K562 (cell line): Measurements from ENCODE around the gene GPR42. TPM values are rescaled to one million over a fixed set of nuclear protein-coding genes. Genes with fewer than 3 reads are reported as not detected.
A peak's percentile ranks its signal among the peaks of the same experiment; 100 is the strongest.

Source experiments
- ATAC-seq: fragments of 200-7000 bp; cut with Tn5 transposase; 3 replicates; pipeline ENCODE4 v1.9.1; 2020; ENCODE audit warnings: moderate library complexity
- BruUV-seq: library from RNA; stranded (reverse); fragments of 400-500 nt; replicated peaks from 2 replicates; lab custom pipeline; 2021; lab: Mats Ljungman, UMichigan
- CTCF ChIA-PET: fragments of 300-600 bp; formaldehyde crosslinking; extraction: SDS; loops from one replicate; lab custom pipeline; 2021; ENCODE audit warnings: low intra/inter-chr PET ratio; lab: Yijun Ruan, JAX
- POLR2A ChIA-PET: fragments of 300-600, 350-650 bp; sonication (Branson Sonifier 250); formaldehyde crosslinking; extraction: SDS; loops from one replicate; lab custom pipeline; 2021; ENCODE audit warnings: antibody characterized with exemption, inconsistent platforms; lab: Yijun Ruan, JAX
- DNase-seq, 4 experiments: peaks; one replicate each; pipeline versions ENCODE4 v3.0.0 to v3.0.0-alpha.2; 2011 to 2018; ENCODE audit warnings: low spot score in 3 of 4, mixed read lengths in 3 of 4; ENCODE audit errors: extremely low read depth in 1 of 4
- FAIRE-seq: peaks from 2 replicates; lab custom pipeline; 2011; peaks lifted over from hg19 to GRCh38; lab: Jason Lieb, UNC
- H2AFZ ChIP-seq: 2 replicates; pipeline ENCODE4 v1.6.0; 2011; ENCODE audit warnings: low read depth, low read length, control low read depth, inconsistent platforms
- H3K27ac ChIP-seq: fragments of 200-600 bp; 3 replicates; pipeline ENCODE4 v1.8.0; 2011; ENCODE audit warnings: low read depth, mild to moderate bottlenecking, control low read depth, inconsistent platforms, low read length, moderate library complexity, mixed read lengths; ENCODE audit errors: extremely low read depth
- H3K27me3 ChIP-seq, 2 experiments: fragments of 300-600 bp in 1 of 2; 2 replicates in 1 of 2; 3 replicates in 1 of 2; pipeline versions ENCODE4 v1.6.0 to v1.8.0; 2011; ENCODE audit warnings: inconsistent platforms in 2 of 2, low read length in 2 of 2, mild to moderate bottlenecking in 1 of 2, mixed read lengths in 1 of 2, moderate library complexity in 1 of 2; ENCODE audit not compliant: control insufficient read depth in 2 of 2, insufficient read depth in 2 of 2
- H3K36me3 ChIP-seq: fragments of 300-600 bp; 3 replicates; pipeline ENCODE4 v1.8.0; 2011; ENCODE audit warnings: mild to moderate bottlenecking, low read length, inconsistent platforms; ENCODE audit not compliant: control insufficient read depth, insufficient read depth
- H3K4me1 ChIP-seq, 2 experiments: fragments of 200-600 bp in 1 of 2; replicated peaks in 1 of 2; 2 replicates in 1 of 2; 3 replicates in 1 of 2; pipeline versions ENCODE4 v1.5.1 to v1.8.0; 2011; ENCODE audit warnings: inconsistent platforms in 2 of 2, low read length in 2 of 2, mild to moderate bottlenecking in 1 of 2, mixed read lengths in 1 of 2, moderate library complexity in 1 of 2; ENCODE audit not compliant: control insufficient read depth in 2 of 2, insufficient read depth in 2 of 2
- H3K4me2 ChIP-seq: 2 replicates; pipeline ENCODE4 v1.6.1; 2011; ENCODE audit warnings: low read length, control low read depth, inconsistent platforms, mixed read lengths; ENCODE audit not compliant: insufficient read depth
- H3K4me3 ChIP-seq: fragments of 200-600 bp; sonication (generic), shearing (Covaris generic); 2 replicates; pipeline ENCODE4 v1.5.1; 2016; ENCODE audit warnings: control low read depth, inconsistent platforms
- H3K79me2 ChIP-seq: fragments of 200-600 bp; 3 replicates; pipeline ENCODE4 v1.8.0; 2011; ENCODE audit warnings: low read length, inconsistent platforms; ENCODE audit not compliant: control insufficient read depth, insufficient read depth
- H3K9ac ChIP-seq, 2 experiments: 2 replicates each; pipeline versions ENCODE4 v1.6.0 to v1.6.1; 2011; ENCODE audit warnings: low read depth in 2 of 2, low read length in 2 of 2, control low read depth in 1 of 2, inconsistent platforms in 1 of 2, mild to moderate bottlenecking in 1 of 2, mixed read lengths in 1 of 2; ENCODE audit not compliant: insufficient read depth in 1 of 2
- H3K9me1 ChIP-seq: one replicate; pipeline ENCODE4 v1.6.0; 2011; ENCODE audit warnings: inconsistent platforms, mild to moderate bottlenecking, low read length, moderate library complexity; ENCODE audit not compliant: control insufficient read depth, insufficient read depth
- H3K9me3 ChIP-seq: replicated peaks from 2 replicates; pipeline ENCODE4 v1.5.1; 2011; ENCODE audit warnings: low read depth, low read length, inconsistent platforms; ENCODE audit not compliant: control insufficient read depth, insufficient read depth
- H4K20me1 ChIP-seq: replicated peaks from 2 replicates; pipeline ENCODE4 v1.6.1; 2011; ENCODE audit warnings: low read length, inconsistent platforms, mixed read lengths; ENCODE audit not compliant: control insufficient read depth, insufficient read depth
- CEBPB ChIP-seq: fragments of 450-650 bp; IDR thresholded peaks from 2 replicates; pipeline ENCODE4 v1.6.1; 2016; ENCODE audit warnings: missing genetic modification characterization, missing compliant biosample characterization
- CREM ChIP-seq: IDR thresholded peaks from 2 replicates; pipeline ENCODE4 v1.6.1; 2014; ENCODE audit warnings: antibody characterized with exemption, low read depth
- EGR1 ChIP-seq: fragments of 450-650 bp; conservative IDR thresholded peaks from 2 replicates; pipeline ENCODE4 v1.6.1; 2017; ENCODE audit warnings: mild to moderate bottlenecking
- ELF4 ChIP-seq: fragments of 450-650 bp; formaldehyde crosslinking; IDR thresholded peaks from 2 replicates; pipeline ENCODE4 v1.4.0; 2022; ENCODE audit warnings: missing genetic modification characterization
- GATA2 ChIP-seq: sonication (generic); formaldehyde crosslinking; IDR thresholded peaks from 2 replicates; pipeline ENCODE4 v1.4.0; 2020; ENCODE audit warnings: mild to moderate bottlenecking, missing genetic modification reagents
- HDAC6 ChIP-seq: IDR thresholded peaks from 2 replicates; pipeline ENCODE4 v1.6.1; 2012; ENCODE audit warnings: low read depth, mild to moderate bottlenecking, control low read depth, inconsistent platforms, low read length, moderate library complexity
- MEF2D ChIP-seq: conservative IDR thresholded peaks from 2 replicates; pipeline ENCODE4 v1.6.1; 2016; ENCODE audit warnings: low read depth, missing genetic modification characterization, missing compliant biosample characterization
- NR4A1 ChIP-seq, 2 experiments: fragments of 250-450 bp in 1 of 2; fragments of 450-650 bp in 1 of 2; sonication (Bioruptor Pico) in 1 of 2; IDR thresholded peaks; 2 replicates each; pipeline versions ENCODE4 v1.4.0 to v1.6.1; 2016 to 2020; ENCODE audit warnings: mild to moderate bottlenecking in 2 of 2, missing compliant biosample characterization in 1 of 2, missing genetic modification characterization in 1 of 2, moderate library complexity in 1 of 2
- ZNF165 ChIP-seq: fragments of 250-450 bp; sonication (Bioruptor Pico); IDR thresholded peaks from 2 replicates; pipeline ENCODE4 v1.4.0; 2020; ENCODE audit warnings: borderline replicate concordance
- ZNF780A ChIP-seq: fragments of 250-450 bp; sonication (Bioruptor Pico); IDR thresholded peaks from 2 replicates; pipeline ENCODE4 v1.5.0; 2021; ENCODE audit warnings: mild to moderate bottlenecking
- WGBS: fragments of 100-300 bp; shearing (Covaris generic); methylation state at CpG from one replicate; pipeline ENCODE4 v1.1.6; 2016; ENCODE audit warnings: low coverage, mixed read lengths; ENCODE audit not compliant: insufficient coverage; ENCODE audit errors: missing lambda C conversion rate; 5-methylcytosine and 5-hydroxymethylcytosine counted together
- in situ Hi-C: fragments of 300-500 bp; cut with MboI; formaldehyde crosslinking; loops from 4 replicates; pipeline ENCODE4 v1.15.0; 2018; ENCODE audit warnings: inconsistent platforms, mixed read lengths
- intact Hi-C: fragments of 100-400 bp; cut with micrococcal nuclease; formaldehyde crosslinking; loops from 2 replicates; pipeline ENCODE4 v1.14.2; 2022
- polyA plus RNA-seq, 8 experiments: library from polyadenylated mRNA; depleted of rRNA in 4 of 8; stranded (reverse) in 5 of 8; unstranded in 3 of 8; fragments of >200 nt; fragmentation: Nextera tagmentation in 2 of 8; fragmentation: Illumina TruSeq in 1 of 8; extraction: Ambion mirVana in 2 of 8; extraction: Trizol in 1 of 8; gene quantifications; 2 replicates each; pipeline versions ENCODE4 v1.2.1 to v1.2.3, GENCODE V29; 2011 to 2014; ENCODE audit warnings: inconsistent platforms in 1 of 8, missing spikeins in 1 of 8
- total RNA-seq, 7 experiments: library from RNA; depleted of rRNA in 6 of 7; stranded (reverse); fragments of >200 nt in 6 of 7; fragmentation: Illumina TruSeq in 2 of 7; extraction: Trizol in 2 of 7; gene quantifications; 2 replicates each; pipeline versions ENCODE4 v1.2.1 to v1.2.3, GENCODE V29; 2011 to 2021; ENCODE audit warnings: low replicate concordance in 1 of 7
- TF ChIP-seq, protein P1 (sequence below): fragments of 250-450 bp; sonication (Bioruptor Pico); IDR thresholded peaks from 2 replicates; pipeline ENCODE4 v1.8.0; 2021; ENCODE audit warnings: moderate library complexity, mild to moderate bottlenecking, inconsistent platforms
- TF ChIP-seq, protein P2 (sequence below): IDR thresholded peaks from 2 replicates; pipeline ENCODE4 v1.6.1; 2016; ENCODE audit warnings: missing genetic modification characterization, missing compliant biosample characterization
- TF ChIP-seq, protein P3 (sequence below): fragments of 250-450 bp; sonication (Bioruptor Pico); IDR thresholded peaks from 2 replicates; pipeline ENCODE4 v1.6.1; 2021; ENCODE audit warnings: mild to moderate bottlenecking
- TF ChIP-seq, protein P4 (sequence below): fragments of 200-400 bp; formaldehyde crosslinking; IDR thresholded peaks from 2 replicates; pipeline ENCODE4 v1.6.1; 2017; ENCODE audit warnings: mild to moderate bottlenecking, low read depth, low read length, moderate library complexity

GPR42 gene
- total and polyA plus RNA-seq, 9 of the 15 experiments (the other 6 are each of a cell fraction or from before 2014, with no cell fraction given) = not detected

DNA sequence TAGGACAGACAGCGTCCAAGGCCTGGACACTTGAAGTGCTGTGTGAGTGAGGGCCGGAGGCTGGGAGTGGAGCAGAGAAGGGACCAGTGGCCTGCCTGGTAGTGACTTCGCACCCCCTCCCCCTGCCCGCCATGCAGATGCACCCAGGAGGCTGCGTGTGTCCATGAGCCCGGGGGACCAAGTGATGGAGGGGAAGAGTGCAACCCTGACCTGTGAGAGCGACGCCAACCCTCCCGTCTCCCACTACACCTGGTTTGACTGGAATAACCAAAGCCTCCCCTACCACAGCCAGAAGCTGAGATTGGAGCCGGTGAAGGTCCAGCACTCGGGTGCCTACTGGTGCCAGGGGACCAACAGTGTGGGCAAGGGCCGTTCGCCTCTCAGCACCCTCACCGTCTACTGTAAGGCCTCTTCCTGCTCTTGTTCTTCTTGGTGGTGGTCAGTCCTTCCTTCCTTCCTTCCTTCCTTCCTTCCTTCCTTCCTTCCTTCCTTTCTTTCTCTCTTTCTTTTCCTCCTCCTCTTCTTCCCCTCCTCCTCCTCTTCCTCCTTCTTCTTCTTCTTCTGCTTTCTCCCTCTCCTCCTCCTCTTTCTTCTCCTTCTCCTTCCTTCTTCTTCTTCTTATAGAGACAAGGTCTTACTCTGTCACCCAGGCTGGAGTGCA is 29.2 kb upstream of the GPR42 start:
- in situ Hi-C loops = no loop called here
- no peaks in the 10 kb centered on the region for H4K20me1 ChIP-seq
- TF ChIP-seq, protein P1, sequence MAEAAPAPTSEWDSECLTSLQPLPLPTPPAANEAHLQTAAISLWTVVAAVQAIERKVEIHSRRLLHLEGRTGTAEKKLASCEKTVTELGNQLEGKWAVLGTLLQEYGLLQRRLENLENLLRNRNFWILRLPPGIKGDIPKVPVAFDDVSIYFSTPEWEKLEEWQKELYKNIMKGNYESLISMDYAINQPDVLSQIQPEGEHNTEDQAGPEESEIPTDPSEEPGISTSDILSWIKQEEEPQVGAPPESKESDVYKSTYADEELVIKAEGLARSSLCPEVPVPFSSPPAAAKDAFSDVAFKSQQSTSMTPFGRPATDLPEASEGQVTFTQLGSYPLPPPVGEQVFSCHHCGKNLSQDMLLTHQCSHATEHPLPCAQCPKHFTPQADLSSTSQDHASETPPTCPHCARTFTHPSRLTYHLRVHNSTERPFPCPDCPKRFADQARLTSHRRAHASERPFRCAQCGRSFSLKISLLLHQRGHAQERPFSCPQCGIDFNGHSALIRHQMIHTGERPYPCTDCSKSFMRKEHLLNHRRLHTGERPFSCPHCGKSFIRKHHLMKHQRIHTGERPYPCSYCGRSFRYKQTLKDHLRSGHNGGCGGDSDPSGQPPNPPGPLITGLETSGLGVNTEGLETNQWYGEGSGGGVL (CRISPR knock-in tag) = no peak
- TF ChIP-seq CREM (no peak), EGR1 (no peak), HDAC6 (no peak), ELF4 (CRISPR knock-in tag) (no peak), ZNF780A (CRISPR knock-in tag) (no peak), MEF2D (tag) (no peak), ZNF165 (no peak), NR4A1 (CRISPR knock-in tag; IDR thresholded peaks at IDR 0.05) (no peak), NR4A1 (tag; IDR thresholded peaks at IDR 0.05) (no peak), CEBPB (tag) (no peak), GATA2 (CRISPR knock-in tag) (no peak)
- TF ChIP-seq, protein P2, sequence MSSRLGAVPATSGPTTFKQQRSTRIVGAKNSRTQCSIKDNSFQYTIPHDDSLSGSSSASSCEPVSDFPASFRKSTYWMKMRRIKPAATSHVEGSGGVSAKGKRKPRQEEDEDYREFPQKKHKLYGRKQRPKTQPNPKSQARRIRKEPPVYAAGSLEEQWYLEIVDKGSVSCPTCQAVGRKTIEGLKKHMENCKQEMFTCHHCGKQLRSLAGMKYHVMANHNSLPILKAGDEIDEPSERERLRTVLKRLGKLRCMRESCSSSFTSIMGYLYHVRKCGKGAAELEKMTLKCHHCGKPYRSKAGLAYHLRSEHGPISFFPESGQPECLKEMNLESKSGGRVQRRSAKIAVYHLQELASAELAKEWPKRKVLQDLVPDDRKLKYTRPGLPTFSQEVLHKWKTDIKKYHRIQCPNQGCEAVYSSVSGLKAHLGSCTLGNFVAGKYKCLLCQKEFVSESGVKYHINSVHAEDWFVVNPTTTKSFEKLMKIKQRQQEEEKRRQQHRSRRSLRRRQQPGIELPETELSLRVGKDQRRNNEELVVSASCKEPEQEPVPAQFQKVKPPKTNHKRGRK (tag) = peak; percentile 46; the same call in 1 of the 2 replicates
- TF ChIP-seq, protein P3, sequence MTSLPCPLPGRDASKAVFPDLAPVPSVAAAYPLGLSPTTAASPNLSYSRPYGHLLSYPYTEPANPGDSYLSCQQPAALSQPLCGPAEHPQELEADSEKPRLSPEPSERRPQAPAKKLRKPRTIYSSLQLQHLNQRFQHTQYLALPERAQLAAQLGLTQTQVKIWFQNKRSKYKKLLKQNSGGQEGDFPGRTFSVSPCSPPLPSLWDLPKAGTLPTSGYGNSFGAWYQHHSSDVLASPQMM (CRISPR knock-in tag) = no peak
- TF ChIP-seq, protein P4, sequence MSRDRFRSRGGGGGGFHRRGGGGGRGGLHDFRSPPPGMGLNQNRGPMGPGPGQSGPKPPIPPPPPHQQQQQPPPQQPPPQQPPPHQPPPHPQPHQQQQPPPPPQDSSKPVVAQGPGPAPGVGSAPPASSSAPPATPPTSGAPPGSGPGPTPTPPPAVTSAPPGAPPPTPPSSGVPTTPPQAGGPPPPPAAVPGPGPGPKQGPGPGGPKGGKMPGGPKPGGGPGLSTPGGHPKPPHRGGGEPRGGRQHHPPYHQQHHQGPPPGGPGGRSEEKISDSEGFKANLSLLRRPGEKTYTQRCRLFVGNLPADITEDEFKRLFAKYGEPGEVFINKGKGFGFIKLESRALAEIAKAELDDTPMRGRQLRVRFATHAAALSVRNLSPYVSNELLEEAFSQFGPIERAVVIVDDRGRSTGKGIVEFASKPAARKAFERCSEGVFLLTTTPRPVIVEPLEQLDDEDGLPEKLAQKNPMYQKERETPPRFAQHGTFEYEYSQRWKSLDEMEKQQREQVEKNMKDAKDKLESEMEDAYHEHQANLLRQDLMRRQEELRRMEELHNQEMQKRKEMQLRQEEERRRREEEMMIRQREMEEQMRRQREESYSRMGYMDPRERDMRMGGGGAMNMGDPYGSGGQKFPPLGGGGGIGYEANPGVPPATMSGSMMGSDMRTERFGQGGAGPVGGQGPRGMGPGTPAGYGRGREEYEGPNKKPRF = no peak

More for the DNA sequence above, 29.2 kb upstream of the GPR42 start:
- intact Hi-C loops = no loop called here
- Histone ChIP-seq H3K4me1 (peaks cover 2 to 28% of the 10 kb centered on the region in 2 experiments; a peak in 2 of 5 replicates), H3K9me1 (no peaks in the 10 kb centered on the region), H3K79me2 (no peaks in the 10 kb centered on the region), H3K27me3 (no peaks in the 10 kb centered on the region), H3K9ac (no peak overlapping the region), H3K36me3 (no peaks in the 10 kb centered on the region), H3K27ac (no peak overlapping the region), H3K4me2 (no peak overlapping the region), H3K4me3 (no peak overlapping the region), H2AFZ (no peak overlapping the region), H3K9me3 (no peaks in the 10 kb centered on the region)
- DNase-seq = no peak
- FAIRE-seq = no peak
- ChIA-PET POLR2A (interaction anchor here (0.6 to 1.1 kb wide), 4 partner anchors 7 to 569 kb away, joined by 3 to 4 read pairs (median 4); no protein-coding TSS in a partner anchor), CTCF (no interaction called here)
- BruUV-seq = no TSS peak
- no peak for ATAC-seq
- WGBS = 46% methylated on average over 8 of the region's 14 CpGs
